Neural progenitor cell (in vitro differentiated cells): ENCODE measurements around the gene RAB11FIP2.

Source experiments
- EZH2 ChIP-seq: fragments of 200-600 bp; sonication (generic); IDR thresholded peaks from 2 replicates; pipeline ENCODE4 v1.6.1; 2017; ENCODE audit warnings: antibody characterized with exemption, mild to moderate bottlenecking, moderate library complexity
- EZH2phosphoT487 ChIP-seq: fragments of 200-600 bp; sonication (generic); IDR thresholded peaks from 2 replicates; pipeline ENCODE4 v1.6.1; 2017; ENCODE audit warnings: antibody characterized with exemption
- TF ChIP-seq, protein P1 (sequence below): fragments of 200-600 bp; sonication (generic); IDR thresholded peaks from 2 replicates; pipeline ENCODE4 v1.5.1; 2017; ENCODE audit warnings: antibody characterized with exemption, mild to moderate bottlenecking

DNA sequence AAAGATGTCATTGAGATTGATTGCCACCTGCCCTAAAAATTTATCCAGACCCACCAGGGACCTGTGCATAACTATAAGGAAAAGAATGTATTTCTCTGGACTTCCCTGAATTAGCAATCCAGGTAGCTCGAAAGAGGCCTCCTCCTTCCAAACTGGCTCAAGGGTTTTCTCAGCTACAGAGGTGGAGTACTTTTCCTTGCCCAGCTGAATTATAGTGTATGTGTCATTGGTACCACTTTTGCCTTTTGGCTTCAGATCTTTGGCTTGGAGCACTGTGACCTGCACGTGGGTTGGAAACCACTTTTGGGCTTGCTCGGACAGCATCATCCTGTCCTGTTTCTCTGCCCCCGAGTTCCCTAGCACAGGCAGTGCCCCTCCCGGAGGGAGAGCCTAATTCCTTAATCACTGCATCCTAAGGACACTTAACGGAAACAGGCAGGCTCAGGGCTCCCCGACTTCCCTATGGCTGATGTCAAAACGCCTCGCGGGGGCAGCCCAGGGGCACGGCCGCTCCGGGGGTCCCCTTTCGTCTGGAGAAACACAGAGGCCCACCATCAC lies 825 bp downstream of the RAB11FIP2 start:
- TF ChIP-seq EZH2 (no peak), EZH2phosphoT487 (no peak)
- TF ChIP-seq, protein P1, sequence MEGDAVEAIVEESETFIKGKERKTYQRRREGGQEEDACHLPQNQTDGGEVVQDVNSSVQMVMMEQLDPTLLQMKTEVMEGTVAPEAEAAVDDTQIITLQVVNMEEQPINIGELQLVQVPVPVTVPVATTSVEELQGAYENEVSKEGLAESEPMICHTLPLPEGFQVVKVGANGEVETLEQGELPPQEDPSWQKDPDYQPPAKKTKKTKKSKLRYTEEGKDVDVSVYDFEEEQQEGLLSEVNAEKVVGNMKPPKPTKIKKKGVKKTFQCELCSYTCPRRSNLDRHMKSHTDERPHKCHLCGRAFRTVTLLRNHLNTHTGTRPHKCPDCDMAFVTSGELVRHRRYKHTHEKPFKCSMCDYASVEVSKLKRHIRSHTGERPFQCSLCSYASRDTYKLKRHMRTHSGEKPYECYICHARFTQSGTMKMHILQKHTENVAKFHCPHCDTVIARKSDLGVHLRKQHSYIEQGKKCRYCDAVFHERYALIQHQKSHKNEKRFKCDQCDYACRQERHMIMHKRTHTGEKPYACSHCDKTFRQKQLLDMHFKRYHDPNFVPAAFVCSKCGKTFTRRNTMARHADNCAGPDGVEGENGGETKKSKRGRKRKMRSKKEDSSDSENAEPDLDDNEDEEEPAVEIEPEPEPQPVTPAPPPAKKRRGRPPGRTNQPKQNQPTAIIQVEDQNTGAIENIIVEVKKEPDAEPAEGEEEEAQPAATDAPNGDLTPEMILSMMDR: no peak
